ENCODE measurements around the gene NNMT.

Gene NNMT

DNA sequence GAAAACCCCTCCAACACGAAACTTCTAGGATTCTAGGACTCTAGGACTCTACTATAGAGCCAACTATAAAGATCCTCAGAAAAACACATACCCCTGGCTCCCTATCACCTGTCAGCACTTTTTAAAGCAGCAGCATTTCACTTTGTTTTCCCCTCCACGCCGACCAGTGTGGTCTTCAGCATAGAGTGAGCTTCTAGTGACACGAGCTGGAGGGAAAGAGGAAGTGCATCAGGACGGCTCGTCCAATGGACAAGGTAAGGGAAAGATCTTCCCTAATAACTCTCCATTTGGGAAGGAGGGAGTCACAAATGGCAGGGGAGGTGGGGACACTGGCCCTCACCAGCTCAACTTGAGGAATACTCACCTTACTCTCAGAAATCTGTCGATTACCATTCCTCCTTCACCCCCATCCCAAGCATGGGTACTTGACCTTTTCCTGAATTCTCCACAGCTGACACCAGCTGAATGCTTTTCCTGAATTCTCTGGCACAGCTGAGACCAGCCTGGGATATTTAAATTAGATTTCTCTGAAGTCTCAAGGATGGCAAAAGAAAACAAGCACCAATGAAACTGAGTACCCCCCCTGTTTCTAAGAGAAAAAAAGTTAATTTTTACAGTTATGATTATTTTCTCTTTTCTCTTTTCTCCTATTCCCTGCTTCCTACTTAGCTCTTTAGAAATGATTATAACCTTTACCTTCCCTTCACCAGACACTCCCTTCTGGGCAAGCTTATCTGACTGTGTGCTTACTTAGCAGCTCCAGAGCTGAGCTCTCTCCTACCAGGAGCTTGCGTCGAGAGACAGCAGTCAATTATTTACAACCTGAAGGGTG is 33.3 kb upstream of the NNMT start:
- DNase-seq (ENCODE audit: low read depth in 2 of 3, low spot score in 1 of 3) = no peak

- no peak for DNase-seq (ENCODE audit: low read depth in 2 of 3, low spot score in 1 of 3)
Measured at GRCh38 chr11:114263513-114264170, 32.6 kb upstream of the NNMT start.

GRCh38 chr11:114264381-114264780 is 31.8 kb upstream of the NNMT start:
- no peak for DNase-seq (ENCODE audit: low read depth in 2 of 3, low spot score in 1 of 3)

DNA sequence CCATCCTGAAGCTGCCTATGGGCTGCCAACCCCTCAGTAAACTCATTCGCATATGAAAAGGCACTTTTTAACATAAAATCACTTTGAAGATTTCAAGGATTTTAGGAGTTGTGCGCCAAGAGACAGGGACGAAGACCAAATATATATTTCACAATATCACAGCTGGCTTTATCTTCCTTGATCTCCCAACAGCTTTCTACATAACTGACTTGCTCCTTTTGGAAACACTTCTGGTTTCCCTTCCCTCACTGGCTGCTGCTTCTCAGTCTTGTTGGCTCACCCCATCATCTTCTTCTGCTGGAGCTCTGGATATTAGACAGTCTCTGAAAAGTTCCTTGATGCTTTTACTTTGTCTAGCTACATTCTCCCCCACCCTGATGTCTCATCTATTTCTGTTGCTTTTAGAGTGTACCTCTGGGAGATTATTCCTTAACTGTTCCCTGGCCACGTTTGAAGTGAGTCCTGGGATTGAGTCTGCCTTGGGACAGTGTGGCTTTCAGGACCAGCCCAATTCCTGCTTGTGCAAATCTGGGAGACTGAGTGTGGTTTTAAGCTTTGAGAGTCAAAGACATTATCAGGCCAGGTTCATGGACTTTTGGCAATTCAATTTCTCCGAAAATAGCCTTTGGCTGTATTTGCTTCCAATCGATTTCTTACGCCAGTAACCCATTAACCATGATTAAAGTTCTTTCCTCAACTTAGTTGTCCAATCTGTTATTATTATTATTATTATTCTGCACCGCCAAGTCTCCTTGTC is 30.9 kb upstream of the NNMT start:
- no peak for DNase-seq (ENCODE audit: low read depth in 2 of 3, low spot score in 1 of 3)

GRCh38 chr11:114269498-114269897 is 26.7 kb upstream of the NNMT start:
- no peak for DNase-seq (ENCODE audit: low read depth in 2 of 3, low spot score in 1 of 3)

DNA sequence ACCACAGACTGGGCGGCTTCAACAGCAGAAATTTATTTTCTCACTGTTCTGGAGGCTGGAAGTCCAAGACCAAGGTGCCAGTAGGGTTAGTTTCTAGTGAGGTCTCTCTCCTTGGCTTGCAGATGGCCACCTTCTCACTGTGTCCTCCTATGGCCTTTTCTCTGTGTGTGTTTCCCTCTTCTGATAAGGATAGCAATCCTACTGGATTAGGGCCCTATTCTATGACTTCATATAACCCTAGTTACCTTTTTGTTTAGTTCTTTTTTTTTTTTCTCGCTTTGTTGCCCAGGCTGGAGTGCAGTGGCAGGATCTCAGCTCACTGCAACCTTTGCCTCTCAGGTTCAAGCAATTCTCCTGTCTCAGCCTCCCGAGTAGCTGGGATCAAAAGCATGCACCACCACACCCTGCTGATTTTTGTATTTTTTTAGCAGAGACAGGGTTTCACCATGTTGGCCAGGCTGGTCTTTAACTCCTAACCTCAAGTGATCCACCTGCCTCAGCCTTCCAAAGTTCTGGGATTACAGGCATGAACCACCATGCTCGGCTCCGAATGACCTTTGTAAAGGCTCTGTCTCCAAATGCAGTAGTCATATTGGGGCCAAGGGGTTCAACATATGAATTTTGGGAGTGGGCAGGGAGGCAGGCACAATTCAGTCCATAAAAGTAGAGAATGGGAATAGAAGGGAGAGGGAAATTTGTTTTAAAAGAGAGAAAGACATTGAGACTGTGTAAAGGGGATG is 25.5 kb upstream of the NNMT start:
- no peak for DNase-seq (ENCODE audit: low read depth in 2 of 3, low spot score in 1 of 3)

DNA sequence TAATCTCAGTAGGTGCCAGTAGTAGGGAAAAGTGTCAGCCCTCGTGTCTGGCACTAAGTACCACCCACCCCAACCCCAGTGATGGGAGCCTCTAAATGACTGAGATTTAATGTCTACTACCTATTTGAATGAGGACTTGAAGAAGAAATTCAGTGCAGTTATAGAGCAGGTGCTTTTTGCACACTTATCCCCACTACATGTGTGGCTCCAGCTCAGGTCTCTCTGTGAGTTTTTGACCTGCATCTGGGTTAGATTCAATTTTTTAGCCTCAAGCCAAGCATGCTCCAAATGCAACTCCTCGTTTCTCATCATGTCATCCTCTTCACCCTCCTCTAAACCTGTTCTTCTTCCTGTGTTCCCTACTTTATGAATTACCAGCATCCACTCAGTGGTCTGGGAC is 24.9 kb upstream of the NNMT start:
- no peak for DNase-seq (ENCODE audit: low read depth in 2 of 3, low spot score in 1 of 3)

DNA sequence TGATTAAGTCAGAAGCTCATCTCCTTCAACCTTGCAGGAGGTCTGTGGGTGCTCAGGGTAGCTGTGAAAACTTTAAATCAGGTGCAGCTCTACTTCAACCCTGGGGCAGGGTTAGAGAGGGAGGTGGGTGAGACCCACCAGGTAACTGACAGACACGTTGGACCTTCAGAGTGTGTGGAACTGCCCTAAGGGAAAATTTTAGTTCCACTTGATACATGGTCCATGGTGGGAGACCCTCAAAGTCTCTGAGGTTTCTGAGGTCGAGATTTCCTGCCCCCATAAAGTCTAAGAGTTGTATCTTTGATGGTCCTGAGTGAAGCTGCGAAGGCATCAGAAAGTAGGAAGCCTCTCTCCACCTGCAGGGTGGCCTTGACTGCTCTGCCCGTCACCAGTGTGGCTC is 23.9 kb upstream of the NNMT start:
- no peak for DNase-seq (ENCODE audit: low read depth in 2 of 3, low spot score in 1 of 3)

DNA sequence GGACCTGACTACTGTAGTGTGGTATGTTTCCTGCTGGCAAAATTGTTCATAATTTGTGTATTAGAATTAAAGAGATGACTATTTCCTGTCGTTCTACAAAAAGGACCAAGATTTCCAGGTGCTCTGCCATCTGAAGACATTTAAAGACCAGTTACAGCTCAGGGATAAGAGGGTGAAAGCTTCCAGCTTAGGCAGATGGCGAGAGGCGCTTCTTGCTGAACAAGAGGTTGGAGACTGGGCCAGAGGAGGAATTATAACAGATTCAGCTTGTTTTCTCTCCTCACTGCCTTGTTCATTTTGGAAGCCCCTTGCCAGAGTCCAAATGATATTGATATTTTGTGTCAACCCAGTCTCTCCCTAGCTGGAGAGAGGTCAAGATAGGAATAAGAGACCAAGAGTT is 23.1 kb upstream of the NNMT start:
- no peak for DNase-seq (ENCODE audit: low read depth in 2 of 3, low spot score in 1 of 3)

GRCh38 chr11:114273890-114274635 is 22.1 kb upstream of the NNMT start:
- DNase-seq (ENCODE audit: low read depth in 2 of 3, low spot score in 1 of 3) = no peak

DNA sequence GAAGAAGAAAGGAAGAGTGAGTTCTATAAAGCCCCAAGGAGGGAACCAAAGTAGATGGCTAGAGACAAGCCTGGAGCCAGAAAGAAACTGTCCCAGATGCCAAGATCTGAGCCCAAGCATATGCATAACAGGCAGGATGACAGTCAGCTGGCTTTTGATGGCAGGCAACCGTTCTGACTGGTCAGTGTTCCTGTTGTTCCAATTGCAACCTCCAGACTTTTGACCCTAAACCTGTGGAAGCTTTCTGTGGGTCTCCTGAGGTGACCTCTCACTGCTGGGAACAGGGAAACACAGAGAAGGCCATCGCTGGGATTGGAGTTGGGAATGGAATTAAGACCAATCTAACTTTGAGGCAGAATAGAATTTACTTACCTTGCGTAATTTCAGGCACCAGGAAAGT is 21.6 kb upstream of the NNMT start:
- DNase-seq (ENCODE audit: low read depth in 2 of 3, low spot score in 1 of 3) = no peak

DNA sequence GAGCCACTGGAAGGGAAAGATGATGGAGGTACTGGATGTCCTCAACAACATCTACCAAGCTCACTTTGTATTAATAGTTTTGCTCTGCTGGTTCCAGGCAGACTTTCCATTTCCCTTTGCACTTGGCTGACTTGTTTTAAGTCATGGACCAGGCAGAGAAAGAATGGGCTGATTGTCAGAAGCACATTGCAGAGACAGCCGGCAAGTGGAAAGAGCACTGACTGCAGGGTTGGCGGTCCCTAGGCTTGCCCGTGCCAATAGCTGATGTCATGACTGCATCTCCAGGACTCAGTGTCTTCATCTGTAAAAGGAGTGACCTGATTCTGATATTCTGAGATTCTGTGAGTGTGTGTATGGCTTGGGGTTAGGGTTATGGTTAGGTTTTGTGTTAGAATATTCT is 20.9 kb upstream of the NNMT start:
- no peak for DNase-seq (ENCODE audit: low read depth in 2 of 3, low spot score in 1 of 3)

DNA sequence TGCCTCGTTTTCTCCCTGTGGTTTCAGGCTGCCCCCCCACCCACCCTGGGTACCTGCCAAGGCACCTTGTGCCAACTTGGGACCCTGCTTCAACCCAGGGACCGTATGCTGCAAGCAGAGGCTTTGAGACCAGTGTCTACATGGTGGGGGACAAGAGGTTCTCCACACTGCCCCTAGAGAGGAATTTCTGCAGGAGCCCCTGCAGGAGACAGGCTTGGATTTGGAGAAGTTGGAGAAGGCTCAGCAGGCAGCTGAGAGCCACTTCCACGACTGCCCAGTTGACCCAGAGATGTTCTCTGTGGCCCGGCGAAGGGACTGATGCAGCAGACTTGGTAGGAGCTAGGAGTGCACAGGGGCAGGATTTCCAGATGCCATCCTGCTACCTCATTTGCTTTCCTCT is 20.1 kb upstream of the NNMT start:
- no peak for DNase-seq (ENCODE audit: low read depth in 2 of 3, low spot score in 1 of 3)

DNA sequence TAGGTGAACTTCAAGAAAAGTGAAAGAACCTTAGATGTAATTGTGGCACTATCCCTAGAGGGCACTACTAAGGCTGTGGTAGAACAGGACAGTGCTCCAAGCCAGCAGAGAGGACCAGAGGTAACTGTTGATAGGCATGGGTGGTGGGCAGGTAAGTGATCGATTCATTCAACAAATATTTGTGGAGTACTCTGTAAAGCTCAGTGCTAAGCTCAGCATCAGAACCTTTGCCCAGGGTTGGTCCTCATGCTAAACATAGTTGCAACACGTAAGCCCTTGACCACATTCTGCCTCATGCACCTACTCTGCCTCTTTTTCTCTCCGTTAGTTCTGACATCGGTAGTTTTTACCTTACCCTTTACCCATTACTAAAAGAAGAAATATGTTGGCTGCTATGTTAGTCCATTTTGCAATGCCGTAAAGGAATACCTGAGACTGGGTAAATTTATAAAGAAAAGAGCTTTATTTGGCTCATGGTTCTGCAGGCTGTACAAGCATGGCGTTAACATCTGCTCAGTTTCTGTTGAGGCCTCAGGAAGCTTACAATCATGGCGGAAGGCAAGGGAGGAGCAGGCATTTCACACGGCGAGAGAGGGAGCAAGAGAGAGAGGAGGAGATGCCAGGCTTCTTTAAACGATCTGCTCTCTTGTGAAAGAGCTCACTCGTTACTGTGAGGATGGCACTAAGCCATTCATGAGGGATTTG is 18.4 kb upstream of the NNMT start:
- DNase-seq (ENCODE audit: low read depth in 2 of 3, low spot score in 1 of 3) = no peak

- no peak for DNase-seq (ENCODE audit: low read depth in 2 of 3, low spot score in 1 of 3)
Measured at GRCh38 chr11:114278342-114279065, 17.7 kb upstream of the NNMT start.

- no peak for DNase-seq (ENCODE audit: low read depth in 2 of 3, low spot score in 1 of 3)
Measured at GRCh38 chr11:114279792-114280546, 16.2 kb upstream of the NNMT start.

GRCh38 chr11:114280696-114281095 is 15.5 kb upstream of the NNMT start:
- peak in 1 of 3 donors; percentile 8 for DNase-seq (ENCODE audit: low read depth in 2 of 3, low spot score in 1 of 3)

DNA sequence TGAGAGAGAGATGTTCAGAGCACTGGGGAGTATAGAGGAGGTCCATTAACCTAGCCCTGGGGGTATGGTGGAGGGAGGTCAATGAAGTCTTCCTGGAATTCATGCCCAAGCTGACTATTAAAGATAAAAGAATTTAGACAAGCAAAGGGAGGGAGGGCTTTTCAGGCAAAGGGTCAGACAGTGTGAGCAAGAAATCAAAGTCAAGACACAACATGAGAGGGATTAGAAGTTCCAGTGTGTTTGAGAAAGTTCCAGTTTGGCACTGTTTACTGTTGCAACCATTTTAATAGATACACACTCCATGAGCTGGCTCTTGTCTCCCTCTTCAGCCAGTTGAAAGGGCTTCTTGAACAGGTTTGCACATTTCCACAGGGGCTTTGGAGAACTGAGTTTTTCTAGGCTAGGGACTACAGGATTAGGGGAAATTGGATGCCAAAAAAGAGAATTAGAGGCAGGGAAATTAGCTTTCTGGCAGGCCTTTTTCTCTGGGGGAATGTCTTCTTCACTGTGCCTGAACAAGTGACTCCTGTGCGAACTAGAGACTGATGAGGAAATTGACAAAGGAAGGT is 14.7 kb upstream of the NNMT start:
- DNase-seq (ENCODE audit: low read depth in 2 of 3, low spot score in 1 of 3) = no peak

Data from stimulated activated CD4-positive, alpha-beta T cell treated with anti-CD3 and anti-CD28 coated beads, Interleukin-12 subunit alpha, Interleukin-12 subunit beta, amount 100 ng/mL, for 48 hours (primary cell).